Activated CD4-positive, CD25-positive, alpha-beta regulatory T cell treated with anti-CD3 and anti-CD28 coated beads, Interleukin-2, amount 50 U/mL, for 24 hours (primary cell): ENCODE data around the gene TP53I11.

Source experiments
- ATAC-seq, 2 donors: fragments of 150-1000 bp; cut with Tn5 transposase; one replicate each; pipeline ENCODE4 v1.10.0; 2021; ENCODE audit warnings: mild to moderate bottlenecking in 1 of 2, moderate library complexity in 1 of 2

TP53I11 gene

DNA sequence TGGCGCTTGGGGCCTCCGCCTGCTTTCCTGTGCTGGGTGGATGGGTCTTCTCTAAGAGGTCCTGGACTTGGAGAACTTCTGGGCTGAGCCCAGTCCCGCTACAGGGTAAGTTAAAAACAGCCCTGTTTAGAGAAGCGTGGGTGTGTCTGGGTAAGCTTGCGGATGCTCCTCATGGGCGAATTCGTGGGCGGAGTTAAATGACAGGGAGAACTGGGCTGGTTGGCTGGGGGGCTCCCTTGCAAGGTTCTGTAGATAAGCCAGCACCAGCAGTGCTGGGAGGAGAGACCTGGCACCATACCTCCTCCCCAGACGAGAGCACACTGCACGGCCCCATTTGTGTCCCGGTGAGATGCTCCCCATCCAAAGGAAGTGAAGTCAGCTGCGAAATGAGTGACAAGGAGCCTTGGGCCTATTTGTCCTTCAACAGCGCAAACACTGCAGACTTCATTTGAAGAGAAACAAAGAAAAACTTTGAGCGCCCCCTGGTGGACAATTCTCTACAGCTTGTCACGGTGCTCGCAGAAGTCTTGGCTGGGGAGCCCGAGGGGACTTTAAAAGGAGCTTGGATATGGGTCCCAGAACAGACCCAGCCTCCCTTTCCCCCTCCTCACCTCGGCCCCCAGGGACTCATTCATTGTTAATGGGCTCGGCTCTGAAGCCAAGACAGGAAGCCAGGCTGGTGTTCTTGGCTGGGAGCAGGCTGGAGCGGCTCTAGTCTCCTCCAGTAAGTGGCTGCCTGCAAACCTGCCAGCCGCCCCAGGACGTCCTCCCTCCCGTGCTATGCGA, 39.5 kb downstream of the TP53I11 start:
- ATAC-seq = peak; percentile 77 to 84

DNA sequence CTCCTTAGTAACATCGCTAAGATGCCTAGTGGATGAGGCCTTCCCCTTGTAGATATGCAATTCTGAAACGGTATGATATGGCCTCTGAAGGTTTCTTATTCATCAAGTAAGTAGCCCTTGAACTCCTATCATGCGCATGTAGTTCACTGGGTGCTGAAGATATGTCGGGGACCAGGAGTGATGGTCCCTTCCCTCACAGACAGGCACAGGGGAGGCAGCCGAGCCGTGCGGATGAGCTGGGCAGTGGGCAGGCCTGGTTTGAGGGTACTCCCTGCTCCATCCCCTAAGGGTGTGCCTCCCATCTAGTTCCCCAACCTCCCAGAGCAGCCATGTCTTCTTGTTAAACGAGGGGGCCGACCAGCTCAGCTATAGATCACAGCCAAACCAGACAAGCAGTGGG, 40.1 kb downstream of the TP53I11 start:
- no peak for ATAC-seq

DNA sequence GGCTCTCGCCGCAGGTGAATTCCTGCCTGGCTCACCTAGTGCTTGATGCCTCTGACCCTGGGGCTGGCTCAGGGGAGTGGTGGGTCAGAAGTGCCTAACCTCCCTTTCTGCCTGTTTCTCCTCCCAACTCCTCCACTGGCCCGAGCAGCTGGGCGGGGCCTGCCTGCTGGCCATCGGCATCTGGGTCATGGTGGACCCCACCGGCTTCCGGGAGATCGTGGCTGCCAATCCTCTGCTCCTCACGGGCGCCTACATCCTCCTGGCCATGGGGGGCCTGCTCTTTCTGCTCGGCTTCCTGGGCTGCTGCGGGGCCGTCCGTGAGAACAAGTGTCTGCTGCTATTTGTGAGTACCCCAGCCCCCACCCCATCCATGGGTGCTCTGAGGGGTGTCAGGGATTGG, 41.1 kb downstream of the TP53I11 start:
- no peak for ATAC-seq

DNA sequence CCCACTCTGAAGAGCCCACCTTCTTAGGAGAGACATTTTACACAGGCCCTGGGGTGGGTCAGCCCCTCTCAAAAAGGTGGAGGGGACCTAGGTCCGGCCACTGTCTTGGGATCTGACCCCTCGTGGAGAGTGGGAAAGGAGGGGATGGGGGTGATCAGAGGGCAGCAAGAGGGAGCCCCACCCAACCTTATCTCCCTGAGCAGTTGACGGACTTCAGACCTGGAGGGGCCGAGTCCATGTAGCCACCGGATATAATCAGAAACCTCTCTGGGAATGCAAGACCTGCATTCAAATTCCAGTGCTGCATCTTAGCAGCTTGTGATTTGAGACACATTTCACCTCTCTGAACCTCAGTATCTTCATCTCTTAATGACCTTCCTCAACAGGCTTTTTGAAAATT, 44.0 kb downstream of the TP53I11 start:
- no peak for ATAC-seq

DNA sequence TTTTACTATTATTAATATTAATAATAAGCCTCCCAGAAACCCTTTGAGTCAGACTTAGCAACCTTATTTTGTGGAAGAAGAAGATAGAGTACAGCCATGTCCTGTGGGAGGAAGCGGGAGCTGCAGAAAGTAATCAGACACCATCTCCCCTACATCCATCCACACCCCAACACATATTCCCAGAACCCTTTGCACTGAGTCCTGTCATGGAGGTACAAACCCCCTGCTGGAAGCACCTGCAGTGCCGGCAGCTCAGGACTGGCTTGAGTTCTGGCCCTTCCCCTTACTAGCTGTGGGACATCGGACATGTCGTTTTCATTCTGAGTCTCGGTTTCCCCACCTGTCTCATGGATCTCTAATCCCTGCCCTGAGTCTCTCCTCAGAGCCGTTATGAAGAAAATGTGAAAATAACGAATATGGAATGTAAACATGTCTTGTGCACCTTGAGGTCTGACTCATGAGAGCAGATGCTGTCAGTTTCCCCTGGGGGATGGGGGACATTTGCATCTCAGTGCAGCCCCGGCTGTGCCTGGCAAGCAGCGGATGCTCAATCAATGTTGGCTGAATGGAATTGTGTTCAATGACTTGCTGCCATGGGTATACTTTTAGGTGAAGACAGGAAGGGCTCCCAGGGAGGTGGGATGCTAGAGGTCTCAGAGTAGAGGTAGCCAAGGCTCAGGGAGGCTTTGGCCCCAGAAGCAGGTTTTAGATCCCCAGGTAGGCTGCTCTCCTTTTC, 45.4 kb downstream of the TP53I11 start:
- no peak for ATAC-seq

DNA sequence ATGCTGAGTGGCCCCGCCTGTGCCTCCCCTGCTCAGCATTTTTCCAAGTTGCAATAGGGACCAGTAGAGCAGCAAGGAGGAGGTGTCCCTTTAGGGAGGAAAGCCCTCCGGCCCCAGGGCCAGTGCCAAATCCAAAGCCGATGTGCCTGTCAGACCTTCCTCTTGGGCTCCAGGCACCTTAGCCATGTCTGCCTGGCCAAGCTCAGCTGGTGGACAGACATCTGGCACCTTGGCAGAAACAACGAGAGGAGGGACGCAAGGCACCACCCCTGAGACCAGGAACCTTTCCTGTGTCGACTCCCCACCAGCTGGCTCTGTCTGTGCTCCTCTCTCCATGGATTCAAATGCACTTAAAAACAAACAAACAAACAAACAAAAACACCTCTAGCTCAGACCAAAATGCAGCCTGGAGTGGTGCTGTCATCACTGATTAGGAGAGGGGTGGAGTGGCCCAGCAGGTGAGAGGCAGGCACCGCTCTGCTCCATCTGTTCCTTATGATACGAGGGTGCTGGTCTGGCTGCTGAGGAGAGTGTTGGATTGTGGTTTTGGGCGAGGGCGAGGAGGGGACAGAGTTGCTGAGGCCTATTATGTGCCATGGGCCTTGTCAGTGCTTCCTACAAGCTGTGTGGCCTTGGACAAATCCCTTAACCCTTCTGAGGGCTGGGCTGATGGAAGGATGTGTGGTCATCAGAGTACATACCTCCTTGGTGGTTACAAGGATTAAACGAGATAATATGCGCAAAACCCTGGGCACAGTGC, 46.2 kb downstream of the TP53I11 start:
- ATAC-seq = no peak

DNA sequence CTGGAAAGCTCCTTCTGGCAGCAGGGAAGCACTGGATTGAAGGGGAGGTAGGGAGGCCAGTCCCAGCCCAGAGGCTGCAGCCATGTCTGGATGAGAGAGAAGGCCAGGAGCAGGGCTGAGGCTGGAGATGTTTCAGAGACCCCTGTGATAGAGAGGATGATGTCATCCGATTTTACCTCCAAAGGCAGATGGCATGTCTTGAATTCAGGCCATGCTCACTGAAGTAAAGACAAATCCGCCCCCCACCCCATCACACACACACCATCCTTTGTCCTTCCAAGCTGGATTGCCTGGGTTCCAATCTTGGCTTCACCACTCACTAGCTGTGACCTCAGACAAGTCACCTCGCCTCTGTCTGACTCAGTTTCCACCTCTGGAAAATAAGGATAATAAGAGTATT, 47.2 kb downstream of the TP53I11 start:
- ATAC-seq = no peak

DNA sequence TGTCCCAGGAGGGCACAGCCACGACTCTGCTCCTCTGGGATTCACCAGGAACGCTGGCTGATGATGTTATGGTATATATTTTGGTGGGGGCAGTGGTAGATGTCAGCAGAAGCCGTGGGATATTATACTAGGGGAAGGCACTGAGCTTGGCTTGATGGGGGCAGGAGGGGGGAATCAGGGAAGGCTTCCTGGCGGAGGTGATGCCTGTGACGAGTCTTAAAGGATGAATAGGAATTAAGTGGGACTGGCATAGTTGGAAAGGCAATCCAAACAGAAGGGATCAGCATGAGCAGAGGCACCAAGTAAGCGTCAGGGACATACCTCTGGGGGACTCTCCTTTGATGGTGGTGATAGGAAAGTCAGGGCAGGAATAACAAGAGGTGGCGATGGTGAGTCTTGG, 47.6 kb downstream of the TP53I11 start:
- no peak for ATAC-seq

DNA sequence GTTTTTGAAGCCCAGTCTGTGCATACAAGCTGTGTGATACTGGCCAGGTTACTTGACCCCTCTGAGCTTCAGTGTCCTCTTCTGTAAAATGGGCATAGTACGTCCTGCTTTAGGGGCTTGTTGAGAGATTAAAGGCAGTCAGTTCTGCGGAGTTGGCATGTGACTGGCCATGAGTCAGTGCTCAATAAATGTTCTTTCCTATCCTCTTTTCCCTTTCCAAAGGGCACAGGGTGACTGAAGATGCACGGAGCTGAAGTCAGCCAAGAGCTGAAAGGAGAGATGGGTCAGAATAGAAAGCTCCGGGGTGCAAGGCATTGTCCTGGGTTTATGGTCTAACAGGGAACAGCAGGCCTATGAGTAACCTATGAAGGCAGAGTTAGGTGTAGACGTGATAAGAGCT, 48.9 kb downstream of the TP53I11 start:
- ATAC-seq = no peak

DNA sequence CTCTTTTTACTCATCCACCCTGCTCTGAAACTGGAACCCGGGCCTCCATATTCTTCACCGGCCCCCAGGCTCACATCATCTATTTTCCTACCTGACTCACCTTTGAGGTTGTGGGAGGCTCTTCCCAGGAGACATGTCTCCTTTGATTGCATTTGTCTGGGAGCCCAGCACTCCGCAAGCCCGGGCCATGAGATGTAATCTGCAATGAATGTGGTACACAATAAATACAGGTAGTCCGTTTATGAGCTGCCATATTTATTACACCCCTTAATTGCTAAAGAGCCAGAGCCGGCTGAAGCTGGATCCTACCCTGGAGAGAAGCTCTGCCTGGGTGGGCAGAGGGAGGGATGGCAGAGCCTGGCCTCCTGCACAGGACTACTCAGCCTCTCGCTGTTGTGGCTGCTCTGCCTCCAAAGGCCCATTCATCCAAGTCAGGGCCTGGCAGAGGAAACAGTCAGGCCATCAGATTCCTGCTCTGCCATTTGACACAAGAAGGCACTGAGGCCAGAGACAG, 49.5 kb downstream of the TP53I11 start:
- no peak for ATAC-seq

DNA sequence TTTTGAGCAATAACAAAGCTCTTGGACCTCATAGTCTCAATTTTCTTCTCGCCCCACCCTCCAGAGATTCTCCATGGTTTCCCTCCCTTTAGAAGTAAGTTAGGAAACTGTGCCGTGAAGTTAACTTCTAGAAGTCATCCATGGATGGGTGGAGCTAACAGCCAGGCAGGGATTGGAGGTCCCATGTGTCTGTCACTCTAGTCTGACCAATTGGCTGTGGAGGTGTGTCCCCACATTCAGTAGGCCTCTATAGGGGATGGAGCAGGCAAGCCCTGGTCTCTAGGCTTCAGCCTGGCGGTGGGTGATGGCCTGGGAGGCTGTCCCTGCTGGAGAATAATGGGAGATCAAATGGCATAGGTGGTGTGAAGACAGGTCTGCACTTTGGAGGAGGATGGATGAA, 50.7 kb downstream of the TP53I11 start:
- peak in 1 of 2 donors; percentile 43 for ATAC-seq

DNA sequence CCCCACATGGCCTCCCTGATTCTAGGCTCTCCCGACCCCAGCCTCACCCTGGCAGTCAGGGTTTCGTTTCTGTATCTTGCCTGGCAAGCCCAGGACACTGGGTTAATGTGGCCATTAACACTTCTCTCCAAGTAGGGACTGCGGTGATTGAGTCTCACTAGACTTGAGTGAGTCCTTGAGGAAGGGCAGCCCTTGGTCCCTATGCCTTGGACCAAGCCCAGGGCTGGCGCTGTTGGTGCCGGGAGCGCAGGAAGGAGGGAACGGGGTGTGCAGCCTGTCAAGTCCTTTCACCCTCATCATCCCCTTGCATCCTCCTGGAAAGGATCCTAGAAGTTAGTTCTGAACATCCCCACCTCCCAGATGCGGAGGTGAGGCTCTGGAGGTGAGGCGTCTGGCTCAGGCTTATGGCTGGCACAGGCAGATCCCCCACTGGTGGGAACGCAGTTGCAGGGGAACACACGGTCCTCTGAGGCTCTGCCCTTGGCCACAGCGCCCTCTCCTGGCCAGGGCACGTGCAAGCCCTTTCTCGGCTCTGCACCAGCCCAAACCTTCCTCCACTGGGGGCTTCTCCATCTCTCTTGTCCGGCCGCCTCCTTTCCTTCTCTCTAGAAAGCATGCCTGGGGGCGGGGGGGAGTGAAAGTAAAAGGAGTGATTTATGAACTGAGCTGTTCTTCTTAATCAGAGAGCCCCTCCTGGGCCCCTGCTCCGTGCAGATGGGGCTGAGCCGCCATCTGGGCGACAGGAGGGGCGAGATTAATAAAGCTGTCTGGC, 56.7 kb downstream of the TP53I11 start:
- peak; percentile 53 to 72 for ATAC-seq

DNA sequence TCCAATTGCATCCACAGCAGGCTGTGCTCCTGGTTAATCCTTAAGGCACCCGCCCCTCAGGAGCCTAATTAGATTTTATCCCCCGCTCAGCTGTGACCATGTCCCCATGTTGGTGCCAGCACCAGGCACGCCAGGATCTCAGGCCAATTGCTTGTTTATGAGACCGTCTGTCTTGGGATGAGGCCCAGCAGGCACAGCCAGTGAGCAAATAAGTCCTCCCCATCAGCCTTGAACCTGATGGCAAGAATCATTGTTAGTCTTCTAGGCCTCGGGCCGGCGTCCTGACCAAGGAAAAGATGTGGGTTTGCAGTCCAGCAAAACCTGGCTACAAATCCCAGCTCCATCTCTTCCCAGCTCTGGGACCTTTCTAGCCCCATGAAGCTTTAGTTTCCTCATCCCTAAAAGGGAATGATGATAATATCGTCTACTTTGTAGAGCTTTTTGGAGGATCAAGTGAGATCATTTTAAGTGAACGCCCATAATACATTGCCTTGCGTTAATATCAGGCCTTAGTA, 57.3 kb downstream of the TP53I11 start:
- ATAC-seq = no peak

DNA sequence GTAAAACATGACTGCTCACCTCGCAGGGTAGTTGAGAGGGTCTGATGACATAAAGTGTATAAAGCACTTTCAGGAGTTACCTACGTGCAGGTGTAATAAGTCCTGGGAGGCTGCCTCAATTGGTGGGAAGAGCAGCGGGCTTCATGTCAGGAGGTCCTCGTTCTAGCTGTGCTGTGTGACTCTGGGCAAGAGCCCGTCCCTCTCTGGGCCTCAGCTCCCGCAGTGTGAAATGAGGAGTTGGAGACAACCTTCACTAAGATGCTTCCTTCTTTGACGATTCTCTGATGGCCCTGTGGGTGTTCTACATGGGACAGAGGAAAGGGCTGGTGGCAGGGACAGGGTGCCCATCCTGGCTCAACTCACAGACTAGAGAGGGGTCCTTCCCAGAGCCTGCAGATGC, 57.8 kb downstream of the TP53I11 start:
- ATAC-seq = no peak

DNA sequence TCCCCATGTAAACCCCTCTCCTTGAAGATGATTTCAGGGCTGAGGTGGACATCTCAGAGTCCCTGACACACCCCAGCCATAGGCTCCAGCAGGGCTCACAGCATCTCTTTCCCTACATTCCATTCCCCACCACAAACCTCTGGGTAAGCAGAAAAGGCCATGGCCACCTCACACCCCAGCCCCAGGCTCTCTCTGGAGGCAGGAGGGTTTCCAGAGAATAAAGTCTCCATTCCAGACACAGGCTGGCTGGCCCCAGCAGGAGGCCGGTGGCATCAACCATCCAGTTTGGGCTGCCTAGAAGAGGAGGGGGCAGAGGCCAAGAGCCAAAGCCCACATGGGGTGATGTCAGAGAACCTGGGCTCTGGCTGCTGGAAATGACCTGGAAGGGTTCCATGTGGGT, 61.4 kb downstream of the TP53I11 start:
- no peak for ATAC-seq

DNA sequence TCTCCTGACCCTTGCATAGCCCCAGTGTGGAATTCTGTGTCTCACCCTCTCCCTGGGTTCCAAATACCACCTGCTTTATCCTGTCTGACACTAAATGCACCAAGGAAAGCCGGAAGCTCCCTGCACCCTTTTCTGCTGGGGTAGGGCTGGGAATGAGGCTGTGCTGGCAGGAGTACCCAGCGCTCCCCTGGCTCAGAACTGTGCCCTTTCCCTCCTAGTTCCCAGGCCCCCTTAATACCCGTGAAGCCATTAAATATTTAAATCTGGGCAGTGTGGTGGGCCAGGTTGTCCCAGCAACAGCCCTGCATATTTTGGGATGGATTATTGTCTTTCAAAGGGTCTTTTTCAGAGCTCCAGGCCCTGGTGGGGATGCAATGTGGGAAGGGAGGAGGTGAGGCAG, 63.0 kb downstream of the TP53I11 start:
- ATAC-seq = no peak

DNA sequence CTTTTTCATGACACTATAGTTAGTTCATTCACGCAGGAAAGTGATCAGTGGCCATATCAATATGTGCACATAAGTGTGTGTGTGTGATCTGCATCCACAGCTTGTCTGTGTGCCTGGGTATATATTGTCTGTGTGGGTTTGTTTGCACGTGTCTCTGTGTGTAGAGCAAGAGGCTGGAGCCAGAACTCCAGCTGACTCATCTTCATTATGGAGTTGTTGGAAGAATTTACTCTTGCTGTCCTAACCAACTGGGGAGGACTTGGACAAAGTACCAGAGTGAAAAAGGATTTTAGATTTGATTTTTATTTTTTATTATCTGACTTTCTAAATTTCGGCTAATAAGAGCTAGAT, 63.9 kb downstream of the TP53I11 start:
- no peak for ATAC-seq

DNA sequence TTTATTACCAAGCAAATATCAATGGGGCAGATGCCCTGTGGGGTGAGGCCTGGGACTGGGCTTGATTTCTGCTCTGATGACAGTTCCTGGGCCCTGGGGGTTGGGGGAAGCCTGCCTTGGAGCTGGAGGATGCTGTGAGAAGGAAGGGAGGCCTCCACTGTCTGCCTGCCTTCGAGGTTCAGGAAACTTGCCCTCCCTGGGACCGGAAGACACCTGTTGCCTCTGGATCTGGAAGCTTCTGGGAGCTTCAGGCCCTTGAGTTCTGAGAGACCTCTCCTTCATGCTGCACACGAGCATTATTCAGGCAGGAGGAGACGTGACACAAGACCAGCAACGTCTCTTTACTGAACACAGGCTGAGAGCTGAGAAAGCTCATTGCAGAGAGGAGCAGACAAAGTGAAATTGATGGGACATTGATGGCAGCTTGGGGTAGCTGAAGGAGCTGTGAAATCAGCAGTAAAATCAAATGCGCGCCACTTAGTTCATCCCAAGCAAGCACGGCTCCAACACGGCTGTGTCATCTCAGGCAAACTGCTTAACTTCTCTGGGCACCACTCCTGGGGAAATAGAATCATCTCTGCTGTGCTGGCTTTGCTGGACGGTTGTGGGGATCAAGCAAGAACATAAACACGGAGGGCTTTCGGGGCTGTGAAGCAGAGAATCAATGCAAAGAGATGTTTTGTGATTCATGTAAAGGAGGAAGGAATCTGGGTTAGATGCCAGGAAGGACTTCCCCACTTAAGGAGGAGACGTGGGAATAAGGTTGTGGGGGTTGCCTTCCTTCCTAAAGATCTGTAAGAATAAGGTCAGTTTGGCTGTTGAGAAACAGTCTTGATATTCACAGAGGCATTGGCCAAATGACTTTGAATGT, 64.5 kb downstream of the TP53I11 start:
- ATAC-seq = no peak

DNA sequence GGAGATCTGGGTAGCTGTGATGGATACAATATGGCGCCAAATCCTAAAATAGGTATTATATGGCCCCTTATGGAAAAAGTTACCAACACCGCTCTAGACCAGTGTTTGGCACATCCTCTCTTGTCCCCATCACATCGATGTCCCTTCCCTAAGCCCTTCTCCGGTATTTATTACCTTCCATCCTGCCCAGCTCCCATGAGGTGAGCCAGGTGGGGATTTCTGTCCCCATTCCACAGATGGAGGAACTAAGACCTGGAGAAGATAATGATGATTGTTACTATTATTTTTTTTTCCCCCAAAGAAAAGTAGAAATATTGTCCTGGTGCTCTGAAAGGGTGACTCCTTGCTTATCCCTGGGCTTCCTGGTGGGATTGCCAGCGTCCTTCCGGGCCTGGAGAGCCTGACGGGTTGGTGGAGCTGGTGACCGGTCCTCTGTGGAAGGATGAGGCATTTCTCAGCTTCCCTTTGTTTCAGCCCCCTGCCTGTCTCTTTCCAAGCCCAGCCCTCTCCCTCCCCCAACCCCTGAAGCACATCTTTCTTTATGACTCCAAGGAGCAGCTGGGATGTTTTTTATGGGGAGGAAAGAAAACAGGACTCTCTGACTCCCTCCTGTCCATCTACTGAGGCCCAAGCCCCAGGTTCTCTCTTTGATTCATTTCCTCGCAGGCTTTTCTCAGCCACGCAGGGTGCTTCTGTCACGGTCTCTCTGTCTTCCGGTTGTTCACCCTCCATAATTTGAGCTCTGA, 65.4 kb downstream of the TP53I11 start:
- ATAC-seq = no peak

DNA sequence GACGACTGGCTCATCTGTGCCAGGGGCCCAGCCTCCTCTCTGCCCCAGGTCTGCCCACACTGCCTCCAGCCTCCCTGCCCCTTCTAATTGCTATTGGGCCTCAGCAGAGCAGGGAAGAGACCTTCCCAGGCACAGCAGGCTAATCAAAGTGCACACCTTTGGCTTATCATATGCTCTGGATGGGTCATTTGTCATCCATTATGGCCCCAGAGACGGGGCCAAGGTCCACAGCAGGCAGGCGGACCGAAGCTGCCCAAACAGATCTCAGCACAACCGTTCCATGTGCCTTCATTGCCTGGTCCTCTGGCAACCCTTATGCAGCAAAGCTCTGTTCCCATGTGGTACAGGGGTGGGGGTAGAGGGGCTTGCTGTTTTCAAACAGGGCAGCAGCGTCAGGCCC, 66.6 kb downstream of the TP53I11 start:
- no peak for ATAC-seq

DNA sequence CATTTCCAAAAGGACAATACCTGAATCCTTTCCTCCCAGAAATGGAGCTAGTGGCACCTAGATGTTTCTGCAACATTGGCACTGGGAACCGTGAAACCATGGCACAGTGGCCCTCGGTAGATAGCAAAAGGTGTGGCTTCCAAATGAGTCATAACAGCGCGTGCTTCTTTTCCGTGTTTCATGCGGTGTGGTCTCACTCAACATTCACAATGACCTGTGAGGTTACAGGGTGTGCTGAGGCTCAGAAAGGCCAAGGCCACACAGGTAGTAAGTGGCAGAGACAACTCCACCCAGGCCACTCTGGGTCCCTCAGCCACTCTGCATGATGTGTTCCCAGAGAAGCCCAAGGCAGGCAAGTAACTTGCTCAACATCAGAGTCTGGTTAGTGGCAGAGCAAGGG, 67.4 kb downstream of the TP53I11 start:
- peak; percentile 19 to 30 for ATAC-seq
